Measurements from ENCODE around the gene MYOZ3.

MYOZ3 gene

GRCh38 chr5:150626853-150627276 lies 34.2 kb upstream of the MYOZ3 start:
- in situ Hi-C loops (cut with HindIII; ENCODE audit: low sequenced_read_pairs), result no loop called here

- in situ Hi-C loops (cut with HindIII; ENCODE audit: low sequenced_read_pairs), result no loop called here
These were observed 33.1 kb upstream of the MYOZ3 start for GRCh38 chr5:150627731-150628545.

GRCh38 chr5:150628936-150629485 lies 32.0 kb upstream of the MYOZ3 start:
- in situ Hi-C loops (cut with HindIII; ENCODE audit: low sequenced_read_pairs), result no loop called here

GRCh38 chr5:150630016-150630415 lies 31.0 kb upstream of the MYOZ3 start:
- in situ Hi-C loops (cut with HindIII; ENCODE audit: low sequenced_read_pairs), result no loop called here

- in situ Hi-C loops (cut with HindIII; ENCODE audit: low sequenced_read_pairs), result no loop called here
These were observed 30.4 kb upstream of the MYOZ3 start for GRCh38 chr5:150630461-150631325.

- in situ Hi-C loops (cut with HindIII; ENCODE audit: low sequenced_read_pairs), result no loop called here
These were observed 29.7 kb upstream of the MYOZ3 start for GRCh38 chr5:150631326-150631701.

- in situ Hi-C loops (cut with HindIII; ENCODE audit: low sequenced_read_pairs), result no loop called here
These were observed 28.5 kb upstream of the MYOZ3 start for GRCh38 chr5:150632305-150633160.

GRCh38 chr5:150633429-150633828 lies 27.6 kb upstream of the MYOZ3 start:
- in situ Hi-C loops (cut with HindIII; ENCODE audit: low sequenced_read_pairs), result no loop called here

- in situ Hi-C loops (cut with HindIII; ENCODE audit: low sequenced_read_pairs), result no loop called here
These were observed 24.4 kb upstream of the MYOZ3 start for GRCh38 chr5:150636391-150637244.

- in situ Hi-C loops (cut with HindIII; ENCODE audit: low sequenced_read_pairs), result no loop called here
These were observed 23.6 kb upstream of the MYOZ3 start for GRCh38 chr5:150637245-150638052.

- in situ Hi-C loops (cut with HindIII; ENCODE audit: low sequenced_read_pairs), result no loop called here
These were observed 23.0 kb upstream of the MYOZ3 start for GRCh38 chr5:150638053-150638444.

- in situ Hi-C loops (cut with HindIII; ENCODE audit: low sequenced_read_pairs), result no loop called here
These were observed 22.3 kb upstream of the MYOZ3 start for GRCh38 chr5:150638488-150639376.

- in situ Hi-C loops (cut with HindIII; ENCODE audit: low sequenced_read_pairs), result no loop called here
These were observed 21.7 kb upstream of the MYOZ3 start for GRCh38 chr5:150639377-150639692.

- in situ Hi-C loops (cut with HindIII; ENCODE audit: low sequenced_read_pairs), result no loop called here
These were observed 21.3 kb upstream of the MYOZ3 start for GRCh38 chr5:150639751-150640150.

- in situ Hi-C loops (cut with HindIII; ENCODE audit: low sequenced_read_pairs), result no loop called here
These were observed 20.6 kb upstream of the MYOZ3 start, which contains the start of gene SYNPO for GRCh38 chr5:150640311-150641005. TSS of gene SYNPO (plus strand) at chr5:150640660. CDS start at chr5:150648276, 7,616 bp downstream.

GRCh38 chr5:150641006-150641570 lies 20.0 kb upstream of the MYOZ3 start:
- in situ Hi-C loops (cut with HindIII; ENCODE audit: low sequenced_read_pairs), result no loop called here

Measured in DLD1 (cell line).